Activated CD4-positive, alpha-beta T cell treated with anti-CD3 and anti-CD28 coated beads for 24 hours (primary cell): ENCODE results near the gene FNTB.
A peak's percentile ranks its signal among the peaks of the same experiment; 100 is the strongest.
"Not testable (repeated sequence)": the region's sequence is repeated elsewhere in the genome, so short reads cannot be mapped to it uniquely, and the experiment has no call there.

Source experiments
- DNase-seq, 2 donors: peaks; one replicate each; pipeline ENCODE4 v3.0.0-alpha.2; 2020; ENCODE audit warnings: low read depth in 2 of 2

FNTB gene

DNA sequence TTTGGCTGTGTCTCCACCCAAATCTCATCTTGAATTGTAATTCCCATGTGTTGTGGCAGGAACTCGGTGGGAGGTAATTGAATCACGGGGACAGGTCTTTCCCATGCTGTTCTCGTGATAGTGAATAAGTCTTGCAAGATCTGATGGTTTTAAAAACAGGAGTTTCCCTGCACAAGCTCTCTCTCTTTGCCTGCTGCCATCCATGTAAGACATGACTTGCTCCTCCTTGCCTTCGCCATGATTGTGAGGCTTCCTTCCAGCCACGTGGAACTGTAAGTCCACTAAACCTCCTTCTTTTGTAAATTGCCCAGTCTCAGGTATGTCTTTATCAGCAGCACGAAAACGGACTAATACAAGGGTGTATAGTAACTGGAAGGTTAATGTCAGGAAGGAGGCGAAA is 101.1 kb downstream of the FNTB start:
- DNase-seq: not testable (repeated sequence)

DNA sequence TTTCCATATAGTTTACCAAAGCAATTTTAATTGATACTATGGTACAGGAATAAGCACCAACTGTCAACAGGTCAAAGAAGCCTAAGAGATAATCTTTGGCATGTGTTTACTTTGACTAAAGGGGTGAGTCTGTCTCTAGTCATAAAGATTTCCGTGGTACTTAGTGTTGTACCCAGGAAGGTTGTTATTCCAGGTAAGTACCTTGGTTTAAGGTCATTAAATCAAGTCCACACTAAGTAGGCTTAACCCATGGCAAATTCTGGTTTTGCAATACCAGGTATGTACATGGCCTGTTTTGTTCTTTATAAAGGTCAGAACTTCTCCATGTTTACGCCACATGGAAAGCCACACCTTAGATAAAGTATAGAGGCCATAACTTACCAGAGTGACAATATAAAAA is 105.7 kb downstream of the FNTB start:
- no peak for DNase-seq

DNA sequence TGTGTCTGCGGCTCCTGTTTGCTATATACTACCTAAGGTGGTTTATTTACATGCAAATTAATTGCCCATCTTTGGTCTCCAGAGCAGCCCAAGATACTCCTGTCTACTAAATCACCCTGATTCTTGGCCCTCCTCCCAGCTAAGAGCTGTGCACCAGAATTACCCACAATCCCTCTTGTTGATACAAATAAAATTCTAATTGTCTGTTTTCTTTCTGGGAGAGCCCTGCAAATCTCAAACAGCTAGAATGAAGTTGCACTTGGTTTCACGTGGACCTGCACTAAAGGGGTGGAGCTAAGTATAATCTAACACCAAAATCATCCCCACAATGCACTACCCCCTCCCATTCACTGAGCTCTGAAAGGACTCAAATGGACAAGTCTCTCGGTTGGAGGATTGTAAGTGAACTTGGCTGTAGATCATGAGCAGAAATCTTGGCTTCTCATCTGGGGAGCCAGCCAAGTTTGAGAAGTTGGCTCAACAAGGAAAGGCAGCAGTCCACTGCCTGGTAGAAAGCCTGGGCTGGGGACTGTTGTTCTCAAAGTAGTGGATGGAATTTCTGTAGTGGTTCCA is 109.0 kb downstream of the FNTB start:
- DNase-seq: no peak

DNA sequence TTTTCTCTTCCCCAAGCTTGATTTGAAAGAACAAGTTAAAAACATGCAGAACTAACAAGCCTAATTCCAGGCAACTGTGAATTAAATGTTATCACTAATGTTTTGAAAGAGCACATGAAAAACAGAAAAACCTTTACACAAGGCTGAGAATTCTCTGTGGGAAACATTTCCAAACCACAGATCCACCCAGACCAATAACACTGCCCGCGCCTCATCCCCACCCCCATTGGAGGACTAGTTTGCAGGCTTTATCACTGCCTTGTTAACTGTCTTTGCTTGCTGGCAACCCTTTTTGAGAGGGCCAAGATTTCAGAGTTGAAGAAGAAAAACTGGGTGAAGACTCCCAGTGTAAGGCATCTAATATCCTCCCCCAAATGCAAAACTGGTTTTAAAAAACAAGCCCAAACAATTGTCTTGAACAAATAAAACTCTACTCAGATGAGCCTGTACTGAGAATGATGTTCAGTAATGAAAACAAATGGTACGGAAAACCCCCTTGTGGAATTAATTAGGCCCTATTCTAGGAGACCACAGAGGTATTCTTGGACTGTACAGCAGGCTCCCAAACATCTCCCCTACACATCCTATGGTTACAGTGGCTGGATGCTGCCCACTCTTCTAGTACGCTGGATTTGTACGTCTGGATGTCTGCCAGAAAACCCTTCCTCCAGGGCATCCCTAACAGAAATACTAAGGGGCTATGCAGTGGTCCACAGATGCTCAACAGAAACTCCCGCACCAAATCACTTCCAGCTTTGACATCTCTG is 109.8 kb downstream of the FNTB start:
- DNase-seq: no peak

DNA sequence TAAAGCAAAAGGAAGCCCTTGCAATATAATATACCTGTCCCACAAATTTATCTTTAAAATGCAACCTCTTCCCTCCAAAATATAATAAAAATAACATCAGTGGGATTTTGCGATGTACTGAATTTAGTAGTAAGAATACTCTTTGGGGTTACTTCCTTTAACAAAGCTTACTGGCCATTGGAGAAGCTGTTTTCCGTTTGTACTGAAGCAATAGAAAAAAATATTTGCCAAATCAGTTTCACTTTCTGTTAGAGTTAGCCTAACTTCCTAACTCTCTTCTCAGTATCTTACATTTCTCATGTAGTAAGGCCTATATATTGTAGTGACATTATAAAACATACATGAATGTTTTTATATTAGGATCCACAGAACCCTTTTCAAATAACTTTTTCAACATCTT is 111.9 kb downstream of the FNTB start:
- DNase-seq: no peak

DNA sequence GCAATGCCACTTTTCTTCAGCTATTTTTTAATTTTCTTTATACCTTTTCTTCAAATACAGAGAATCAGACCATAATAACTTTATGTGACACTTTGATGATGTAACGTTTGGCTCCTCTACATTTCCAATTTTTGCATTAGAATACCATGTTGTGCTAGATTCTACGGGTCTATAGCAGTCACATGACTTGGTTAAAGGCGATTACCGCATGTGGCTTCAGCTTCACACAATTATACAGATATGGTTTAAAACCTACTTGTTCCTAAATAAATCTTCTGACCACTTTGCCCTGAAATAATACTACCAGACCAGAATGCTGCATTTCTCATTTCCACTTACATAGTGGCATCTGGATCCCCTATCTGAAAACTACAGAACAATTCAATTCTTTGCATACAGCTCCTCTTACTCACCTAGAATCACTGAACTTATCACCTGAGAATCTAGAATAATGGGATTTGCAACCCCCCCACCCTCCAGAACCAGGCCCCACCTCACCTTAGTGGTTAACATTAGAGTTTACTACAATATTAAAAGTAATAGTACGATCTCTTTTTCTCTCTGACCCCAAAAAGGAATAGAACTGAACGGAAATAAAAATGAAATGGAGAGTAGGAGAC is 114.3 kb downstream of the FNTB start:
- DNase-seq: no peak

DNA sequence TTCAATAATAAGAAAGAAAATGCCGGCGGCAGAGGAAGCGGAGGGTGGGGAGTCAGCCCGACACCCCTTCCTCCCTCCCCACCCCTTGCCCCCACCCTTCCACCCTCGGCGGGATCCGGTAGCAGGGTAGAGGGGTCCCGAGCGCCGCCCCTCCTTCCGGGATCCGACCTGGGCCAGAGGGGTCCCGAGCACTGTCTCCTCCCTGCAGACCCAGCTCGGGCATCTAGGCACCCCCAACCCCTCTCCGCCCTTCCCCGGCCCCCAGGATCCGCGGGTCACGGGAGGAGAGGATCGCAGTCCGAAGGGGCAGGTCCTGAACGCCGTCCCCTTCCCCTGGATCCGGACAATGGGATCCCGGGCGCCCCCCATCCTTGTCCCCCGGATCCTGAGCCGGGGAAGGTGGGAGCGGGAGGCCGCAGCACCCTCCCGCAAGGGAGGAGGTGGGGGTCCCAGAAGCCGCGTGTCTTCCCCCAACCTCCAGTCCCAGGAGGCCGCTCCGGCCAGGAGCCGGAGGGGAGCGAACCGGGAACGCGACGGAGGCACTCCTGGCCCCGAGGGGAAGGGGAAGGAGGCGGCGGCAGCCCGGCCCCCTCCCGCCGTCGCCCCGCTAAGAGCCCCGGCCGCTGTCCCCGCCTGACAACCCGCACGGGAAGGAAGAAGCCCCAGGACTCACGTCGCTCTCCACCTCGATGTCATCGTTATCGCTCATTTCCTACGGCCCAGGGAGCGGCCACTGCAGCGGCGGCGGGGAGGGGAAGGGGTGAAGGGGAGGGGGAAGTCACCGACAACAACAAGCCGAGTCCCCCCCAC is 115.1 kb downstream of the FNTB start:
- peak in 1 of 2 donors; percentile 11 for DNase-seq

DNA sequence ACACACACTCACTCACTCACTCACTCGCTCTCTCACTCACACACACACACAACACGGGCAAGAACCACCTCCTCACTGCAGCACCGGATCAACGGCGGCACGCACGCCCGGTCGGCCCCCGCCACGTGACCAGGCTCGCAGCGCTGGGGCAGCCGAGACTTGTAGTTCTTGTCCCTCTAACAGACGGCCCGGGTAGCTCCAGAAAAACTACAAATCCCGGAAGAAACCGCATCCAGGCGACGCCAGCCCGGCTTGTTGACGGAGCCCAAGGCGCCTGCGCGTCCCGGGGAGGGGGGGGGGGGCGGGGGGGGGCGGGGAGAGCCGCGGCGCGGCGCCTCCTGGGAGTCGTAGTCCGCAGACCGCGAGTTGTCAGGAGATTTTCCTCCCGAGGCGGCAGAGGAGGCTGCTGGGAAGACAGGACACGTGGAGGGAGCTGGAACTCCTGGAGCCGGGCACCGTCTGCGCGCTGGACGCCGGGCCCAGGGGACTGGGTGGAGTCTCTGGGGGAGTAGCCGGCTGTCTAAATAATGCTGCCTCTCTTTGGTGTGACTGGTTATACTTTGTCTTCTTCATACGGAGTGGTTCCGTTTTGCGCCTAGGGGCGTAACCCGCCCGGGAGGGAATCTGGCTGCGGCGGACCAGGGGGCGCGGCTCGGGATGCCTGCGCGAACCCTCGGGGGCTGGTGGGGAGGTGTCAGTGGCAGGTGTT is 115.9 kb downstream of the FNTB start, which contains the start of gene MAX:
MAX (minus strand) TSS at position 77 of the 709 bp plus-strand sequence. CDS start 178 bp downstream, outside the sequence.
- DNase-seq: peak; percentile 93

DNA sequence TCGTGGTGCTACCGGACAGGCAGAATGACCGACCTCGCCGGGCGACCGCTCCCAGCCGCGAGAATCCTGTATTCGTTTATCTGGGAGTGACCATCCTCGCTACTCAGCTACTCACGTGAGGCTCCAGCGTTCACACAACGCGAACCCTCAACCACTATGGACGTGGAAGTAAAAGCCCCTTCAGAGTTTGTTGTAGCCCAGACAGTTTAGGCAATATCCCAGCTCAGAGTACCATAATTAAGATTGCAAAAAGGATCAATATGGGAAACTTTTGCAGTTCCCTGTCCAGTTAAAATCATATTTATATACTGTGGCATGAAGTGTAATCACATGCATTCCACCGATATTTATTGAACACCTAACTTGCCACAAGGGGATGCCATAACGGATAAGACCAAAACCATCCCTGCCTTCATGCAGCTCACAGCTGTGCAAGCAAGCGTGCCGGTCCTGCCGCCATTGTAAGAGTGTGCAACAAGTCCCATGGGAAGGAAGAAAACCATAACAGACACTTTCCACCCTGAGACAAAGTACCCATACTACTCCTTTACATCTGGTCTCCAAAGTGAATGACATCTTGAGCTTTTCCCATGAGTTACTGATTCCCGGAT is 116.6 kb downstream of the FNTB start:
- no peak for DNase-seq

DNA sequence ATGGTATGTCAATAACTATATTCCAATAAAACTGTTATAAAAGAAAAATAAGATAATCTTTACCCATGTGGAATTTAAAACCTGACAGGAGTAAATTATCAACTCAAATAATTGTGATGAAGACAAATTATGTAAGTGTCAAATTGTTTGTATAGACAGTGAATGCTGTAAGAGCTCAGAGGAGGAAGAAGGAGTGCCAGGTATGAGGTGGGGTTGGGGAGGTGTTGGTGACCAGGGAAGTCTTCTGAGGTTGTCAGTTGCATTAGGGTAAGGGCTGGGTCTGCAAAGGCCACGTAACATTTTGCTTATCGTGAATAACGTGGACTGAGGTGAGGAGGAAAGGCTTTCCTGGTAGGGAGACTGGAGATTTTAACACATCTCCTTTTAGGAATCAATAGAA is 118.1 kb downstream of the FNTB start:
- DNase-seq: no peak

DNA sequence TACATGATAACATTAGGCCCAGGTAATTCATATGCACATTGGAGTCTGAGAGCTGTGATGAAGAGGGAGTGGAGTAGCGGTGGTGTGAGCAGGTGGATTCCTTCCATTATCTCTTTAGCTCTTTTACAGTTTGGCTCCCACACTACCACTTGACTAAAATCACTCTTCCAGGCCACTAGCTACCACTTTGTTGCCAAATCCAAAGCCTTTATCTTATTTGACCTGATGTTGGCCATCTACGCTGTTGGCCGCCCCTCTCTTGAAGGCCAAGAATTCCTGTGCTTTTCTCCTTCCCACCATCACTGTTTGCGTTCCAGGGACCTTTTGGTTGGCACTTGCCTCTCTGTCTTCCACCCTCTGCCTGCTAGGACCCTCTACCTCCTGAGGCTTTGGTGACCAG is 119.6 kb downstream of the FNTB start:
- no peak for DNase-seq

DNA sequence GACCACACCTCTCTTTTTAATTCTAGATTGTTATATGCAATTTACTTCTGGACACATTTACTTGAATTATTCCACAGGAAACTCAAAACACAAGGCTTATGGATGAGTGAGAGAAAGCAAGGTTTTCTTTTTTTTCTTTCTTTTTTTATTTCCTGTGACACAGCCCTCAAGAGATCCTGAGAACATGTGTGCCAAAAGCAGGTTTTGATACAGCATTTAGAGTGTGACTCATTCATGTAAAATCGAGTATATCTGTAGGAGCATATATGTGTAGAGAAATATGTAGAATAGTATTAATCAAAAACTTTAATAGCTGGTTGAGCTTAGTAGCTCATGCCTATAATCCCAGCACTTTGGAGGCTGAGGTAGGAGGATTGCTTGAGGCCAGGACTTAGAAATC is 120.0 kb downstream of the FNTB start:
- DNase-seq: no peak

DNA sequence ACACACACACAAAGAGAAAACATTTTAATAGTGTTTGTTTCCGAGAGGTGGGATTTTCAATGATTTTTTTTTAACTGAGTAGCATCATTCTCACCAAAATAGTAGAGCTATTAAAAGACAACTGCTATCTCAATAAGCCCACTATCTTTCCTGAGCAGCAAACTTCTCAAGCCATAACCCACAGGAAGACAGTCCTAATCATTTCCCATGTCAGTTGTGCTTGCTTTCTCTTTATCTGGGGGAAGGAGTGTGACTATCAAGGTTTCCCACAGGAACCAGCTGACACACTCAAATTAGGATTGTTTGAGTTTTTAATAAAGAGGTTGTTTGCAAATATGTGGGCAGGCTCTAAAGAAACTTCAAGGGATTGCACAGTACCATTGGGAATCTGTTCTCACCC is 120.5 kb downstream of the FNTB start:
- no peak for DNase-seq

DNA sequence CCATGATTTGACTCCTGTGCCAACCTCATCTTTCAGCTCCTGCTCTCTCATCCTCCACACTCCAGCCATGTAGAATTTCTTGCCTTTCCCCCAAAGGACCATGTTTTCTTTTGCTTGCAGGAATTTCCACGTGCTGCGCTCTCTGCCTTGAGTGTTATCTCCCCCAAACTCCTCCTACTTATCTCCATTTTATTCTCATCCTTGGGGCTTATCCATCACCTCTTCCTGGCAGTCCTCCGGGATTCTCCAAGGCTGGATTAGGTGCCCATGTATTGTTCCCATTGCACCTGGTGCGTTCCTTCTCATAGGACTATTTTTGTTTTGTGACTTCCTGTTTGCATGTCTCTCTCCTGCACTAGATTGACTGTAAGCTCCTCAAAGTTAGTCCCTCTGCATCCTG is 122.7 kb downstream of the FNTB start:
- no peak for DNase-seq

DNA sequence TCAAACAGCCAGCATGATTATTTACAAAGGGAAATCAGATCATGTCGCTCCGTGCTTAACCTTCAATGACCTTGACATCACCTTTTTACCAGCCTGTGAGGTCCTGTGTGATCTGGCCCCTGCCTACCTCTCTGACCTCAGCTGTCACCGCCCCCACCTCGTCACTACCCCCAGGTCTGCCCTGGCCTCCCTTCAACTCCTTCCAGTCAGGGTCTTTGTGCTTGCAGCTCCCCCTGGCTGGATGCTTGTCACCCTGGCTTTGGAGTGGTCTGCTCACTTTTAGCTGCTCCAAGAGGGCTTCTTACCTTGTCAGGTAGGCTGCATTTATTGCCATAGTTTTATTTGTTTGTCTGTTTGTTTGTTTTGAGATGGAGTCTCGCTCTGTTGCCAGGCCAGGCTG is 123.8 kb downstream of the FNTB start:
- DNase-seq: no peak
